G401 (cell line): ENCODE data around the gene C19orf85. TPM values are rescaled to one million over a fixed set of nuclear protein-coding genes. Genes with fewer than 3 reads are reported as not detected.
A peak's percentile ranks its signal among the peaks of the same experiment; 100 is the strongest.
"Not testable (repeated sequence)": the region's sequence is repeated elsewhere in the genome, so short reads cannot be mapped to it uniquely, and the experiment has no call there.

Experiments
- DNase-seq: peaks from one replicate; pipeline ENCODE4 v3.0.0-alpha.2; 2015; ENCODE audit warnings: low spot score
- in situ Hi-C: cut with HindIII; loops from 2 replicates; pipeline ENCODE4 v1.10.0; 2016; ENCODE audit warnings: low sequenced_read_pairs, mixed read lengths
- total RNA-seq: library from RNA; depleted of rRNA; stranded (reverse); fragments of >200 nt; shearing (Covaris generic); gene quantifications from 2 replicates; pipeline ENCODE4 v1.2.3, GENCODE V29; 2014; rRNA removed

Gene C19orf85
- total RNA-seq, result not detected in 2 replicates

DNA sequence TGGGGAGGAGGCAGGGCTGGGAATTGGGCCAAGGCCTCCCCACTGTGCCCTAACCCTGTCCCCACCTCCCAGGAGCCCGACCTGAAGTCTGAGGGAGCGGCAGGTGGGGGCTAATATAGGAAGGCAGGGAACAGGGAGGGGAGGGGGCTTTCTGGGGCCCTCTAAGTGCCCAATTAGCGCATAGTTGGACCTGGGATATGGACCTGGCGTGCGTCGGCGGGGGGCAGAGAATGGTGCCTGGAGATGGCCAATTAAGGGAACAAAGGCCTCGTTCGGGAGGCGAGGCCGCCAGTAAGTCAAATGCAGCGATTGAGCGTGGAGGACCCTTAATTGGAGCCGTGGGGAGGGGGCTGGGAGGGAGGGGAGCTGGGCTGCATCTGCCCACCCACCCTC, at the start of gene C19orf85:
Gene C19orf85 (minus strand): TSS at position 90 of the 393 bp plus-strand sequence. CDS start 197 bp downstream, outside the sequence.
- no peak for DNase-seq

DNA sequence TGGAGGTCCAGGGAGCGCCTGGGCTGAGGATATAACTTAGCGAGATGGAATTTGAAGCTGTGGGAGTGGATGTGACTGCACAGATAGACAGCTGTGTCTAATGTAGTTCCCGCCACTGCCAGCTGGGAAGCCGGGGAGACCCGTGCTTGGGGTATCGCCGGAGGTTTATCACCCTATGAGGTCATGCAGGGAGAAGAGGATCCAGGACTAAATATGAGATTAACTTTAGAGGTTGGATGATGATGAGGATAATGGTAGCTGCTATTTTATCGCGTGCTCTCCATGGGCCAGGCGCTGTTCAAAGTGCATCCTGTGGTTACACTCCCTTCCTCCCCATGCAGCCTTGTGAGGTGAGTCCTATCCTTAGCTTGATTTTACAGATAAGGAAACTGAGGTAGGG, 43.6 kb upstream of the C19orf85 start:
- DNase-seq, result no peak
- in situ Hi-C loops, result no loop called here

More for the DNA sequence above, at the start of gene C19orf85:
- in situ Hi-C loops, result no loop called here

DNA sequence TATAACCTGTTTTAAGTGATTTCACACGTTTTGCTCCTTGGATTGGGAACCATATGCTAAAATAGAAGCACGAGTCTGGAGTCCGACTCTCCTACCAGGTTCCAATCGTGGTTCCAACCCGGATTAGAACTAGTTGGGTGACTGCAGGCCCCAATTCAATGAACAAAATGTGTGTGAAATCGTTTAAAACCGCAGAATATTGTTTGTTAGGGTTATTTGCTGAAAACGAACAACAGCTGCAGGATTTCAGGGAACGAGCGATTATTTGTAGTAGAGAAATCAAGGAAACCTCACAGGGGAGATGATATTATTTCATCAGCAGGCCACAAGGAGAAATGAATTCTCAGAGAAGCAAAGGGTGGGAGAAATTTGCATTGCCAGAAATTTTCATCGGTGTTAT, 40.4 kb upstream of the C19orf85 start:
- in situ Hi-C loops, result no loop called here
- DNase-seq, result no peak

DNA sequence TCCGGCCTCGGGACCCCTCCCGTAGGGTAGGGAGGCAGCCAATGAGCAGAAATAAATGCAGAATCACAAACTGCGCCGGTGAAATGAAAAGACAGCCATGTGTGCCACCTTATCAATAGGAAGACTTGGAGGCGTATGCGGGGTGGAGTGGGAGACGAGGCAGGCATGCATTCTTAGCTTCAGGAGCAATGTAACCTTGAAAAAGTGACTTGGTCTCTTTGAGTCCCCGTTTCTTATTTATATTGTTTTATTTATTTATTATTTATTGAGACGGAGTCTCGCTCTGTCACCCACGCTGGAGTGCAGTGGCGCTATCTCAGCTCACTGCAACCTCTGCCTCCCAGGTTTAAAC, 39.7 kb upstream of the C19orf85 start:
- in situ Hi-C loops, result no loop called here
- no peak for DNase-seq

DNA sequence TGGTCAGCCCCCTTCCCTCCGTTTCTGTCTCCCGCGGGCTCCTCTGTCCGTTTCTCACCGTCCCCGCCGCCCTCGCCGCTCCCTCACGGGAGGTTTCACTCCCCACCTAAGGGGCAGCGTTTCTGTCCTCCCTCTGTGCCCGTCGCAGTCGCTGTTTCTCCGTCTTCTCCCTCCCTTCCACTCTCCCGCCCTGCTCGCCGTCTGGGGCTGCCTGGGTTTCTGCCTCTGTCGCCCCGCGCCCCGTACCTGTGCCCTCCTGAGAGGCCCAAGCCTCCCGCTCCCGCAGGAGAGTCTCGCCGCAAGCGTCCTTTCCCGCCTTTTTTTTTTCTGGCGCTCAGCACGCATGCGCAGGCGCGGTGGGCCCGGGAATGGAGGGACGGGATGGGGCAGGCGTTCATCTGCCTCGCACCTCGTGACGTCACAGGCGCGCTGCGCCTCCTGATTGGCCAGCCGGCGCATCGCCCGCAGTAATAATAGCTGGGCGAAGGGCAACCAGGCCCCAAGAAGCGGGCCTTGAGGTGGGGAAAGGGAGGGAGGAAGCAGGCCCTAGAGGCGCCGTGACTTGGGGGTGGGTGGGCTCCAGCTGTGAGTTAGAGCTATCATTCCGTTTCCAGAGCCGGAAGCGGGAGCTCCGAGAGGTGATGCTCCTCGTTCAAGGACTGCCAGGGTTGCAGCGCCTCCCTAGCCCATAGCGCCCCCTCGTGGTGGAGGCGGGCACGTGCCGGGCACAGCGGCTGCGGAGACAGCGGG, 39.1 kb upstream of the C19orf85 start:
- peak; percentile 94 for DNase-seq
- in situ Hi-C loops, result no loop called here

DNA sequence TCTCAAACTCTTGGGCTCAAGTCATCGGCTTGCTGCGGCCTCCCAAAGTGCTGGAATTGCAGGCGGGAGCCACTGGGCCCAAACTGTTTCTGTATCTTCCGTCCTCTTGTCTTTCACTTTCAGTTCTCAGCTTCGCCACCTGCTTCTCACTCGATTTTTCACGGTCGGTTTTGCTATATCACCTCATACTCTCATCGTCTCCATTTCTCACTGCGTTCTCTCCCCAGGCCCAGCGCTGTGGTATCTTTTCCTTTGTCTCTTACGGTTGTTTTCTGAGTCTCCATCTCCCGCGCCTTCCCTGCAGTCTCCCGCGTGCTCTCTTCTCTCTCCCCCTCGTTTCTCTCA, 38.6 kb upstream of the C19orf85 start:
- in situ Hi-C loops, result no loop called here
- DNase-seq, result no peak

DNA sequence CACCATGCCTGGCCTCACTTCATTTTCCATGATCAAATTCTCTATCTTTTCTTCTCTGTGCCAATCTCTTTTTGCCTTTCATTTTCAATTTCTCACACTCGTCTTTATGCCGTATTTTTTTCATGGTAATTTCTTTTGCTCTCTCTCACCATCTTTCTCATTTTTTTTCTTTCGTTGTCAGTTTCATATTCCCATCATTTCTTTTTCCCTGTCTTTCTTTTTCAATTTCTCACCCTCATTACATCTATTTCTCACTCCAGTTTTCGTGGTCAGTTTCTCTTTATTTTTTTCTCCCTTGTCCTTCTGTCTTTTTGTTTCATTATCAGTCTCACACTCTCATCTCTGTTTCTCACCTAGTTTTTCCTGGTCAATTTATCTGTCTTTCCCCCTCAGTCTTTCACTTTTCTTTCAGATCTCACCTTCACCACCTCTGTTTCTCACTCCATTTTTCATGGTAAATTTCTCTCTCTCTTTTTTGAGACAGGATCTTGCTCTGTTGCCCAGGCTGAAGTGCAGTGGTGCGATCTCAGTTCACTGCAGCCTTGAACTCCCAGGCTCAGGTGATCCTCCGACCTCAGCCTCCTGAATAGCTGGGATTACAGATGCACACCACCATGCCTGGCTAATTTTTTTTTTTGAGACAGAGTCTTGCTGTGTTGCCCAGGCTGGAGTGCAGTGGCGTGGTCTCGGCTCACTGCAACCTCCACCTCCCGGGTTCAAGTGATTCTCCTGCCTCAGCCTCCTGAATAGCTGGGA, 37.8 kb upstream of the C19orf85 start:
- in situ Hi-C loops, result no loop called here
- no peak for DNase-seq

DNA sequence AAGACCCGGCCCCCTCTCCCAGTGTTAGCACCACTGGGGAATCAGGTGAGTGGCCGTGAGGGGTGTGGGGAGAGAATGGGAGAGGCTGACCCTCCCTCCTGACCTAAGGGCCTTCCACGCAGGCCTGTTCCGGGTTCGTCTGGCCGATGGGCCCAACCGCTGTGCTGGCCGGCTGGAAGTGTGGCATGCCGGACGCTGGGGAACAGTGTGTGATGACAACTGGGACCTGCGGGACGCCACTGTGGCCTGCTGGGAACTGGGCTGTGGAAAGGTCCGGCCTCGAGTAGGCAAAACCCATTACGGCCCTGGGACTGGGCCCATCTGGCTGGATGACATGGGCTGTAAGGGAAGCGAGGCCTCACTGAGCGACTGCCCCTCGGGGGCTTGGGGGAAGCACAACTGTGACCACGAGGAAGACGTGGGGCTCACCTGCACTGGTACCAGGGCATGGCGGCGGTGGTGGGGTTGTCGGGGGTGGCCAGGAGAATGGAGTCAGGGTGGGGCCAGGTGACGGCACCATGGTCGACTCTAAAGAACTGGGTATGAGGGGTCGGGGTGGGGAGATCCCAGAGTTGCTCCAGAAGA, 35.9 kb upstream of the C19orf85 start:
- no peak for DNase-seq
- in situ Hi-C loops, result no loop called here

DNA sequence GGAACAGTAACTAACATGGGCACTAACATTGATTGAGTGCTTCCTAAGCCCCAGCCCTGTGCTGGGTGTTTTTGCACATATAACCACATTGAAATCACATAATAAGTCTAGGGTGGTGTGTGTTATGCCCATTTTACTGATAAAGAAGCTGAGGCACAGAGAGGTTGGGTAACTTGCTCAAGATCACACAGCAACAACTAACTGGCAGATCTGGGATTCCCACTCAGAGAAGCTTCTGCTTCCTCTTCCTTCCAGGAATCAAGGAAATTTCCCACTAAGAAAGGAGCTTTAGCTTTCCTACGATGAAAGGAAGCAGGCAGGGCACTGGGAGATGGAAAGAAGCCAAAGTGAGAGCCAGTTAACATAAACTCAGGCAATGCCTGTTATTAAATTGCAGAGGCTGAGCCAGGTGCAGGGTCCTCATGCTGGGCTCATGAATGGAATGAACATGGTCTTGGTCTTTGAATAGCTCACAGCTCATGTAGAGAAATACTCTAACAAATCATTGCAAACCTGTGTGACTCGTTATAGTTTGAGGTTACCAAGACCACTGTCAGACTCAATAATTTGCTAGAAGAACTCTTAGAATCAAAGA, 33.8 kb upstream of the C19orf85 start:
- in situ Hi-C loops, result no loop called here
- no peak for DNase-seq

DNA sequence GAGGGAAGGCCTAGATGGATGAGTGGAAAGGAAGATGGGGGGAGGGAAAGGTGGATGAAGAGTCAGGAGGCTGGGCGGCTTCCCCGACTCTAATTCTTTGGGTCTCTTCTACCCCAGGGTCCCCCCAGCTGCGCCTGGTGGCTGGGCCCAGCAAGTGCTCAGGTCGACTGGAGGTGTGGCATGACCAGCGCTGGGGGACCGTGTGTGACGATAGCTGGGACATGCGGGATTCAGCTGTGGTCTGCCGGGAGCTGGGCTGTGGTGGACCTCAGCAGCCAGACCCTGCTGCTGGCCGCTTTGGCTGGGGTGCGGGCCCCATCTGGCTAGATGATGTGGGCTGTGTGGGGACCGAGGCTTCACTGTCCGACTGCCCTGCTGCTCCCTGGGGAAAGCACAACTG, 33.2 kb upstream of the C19orf85 start:
- DNase-seq, result no peak
- in situ Hi-C loops, result no loop called here

DNA sequence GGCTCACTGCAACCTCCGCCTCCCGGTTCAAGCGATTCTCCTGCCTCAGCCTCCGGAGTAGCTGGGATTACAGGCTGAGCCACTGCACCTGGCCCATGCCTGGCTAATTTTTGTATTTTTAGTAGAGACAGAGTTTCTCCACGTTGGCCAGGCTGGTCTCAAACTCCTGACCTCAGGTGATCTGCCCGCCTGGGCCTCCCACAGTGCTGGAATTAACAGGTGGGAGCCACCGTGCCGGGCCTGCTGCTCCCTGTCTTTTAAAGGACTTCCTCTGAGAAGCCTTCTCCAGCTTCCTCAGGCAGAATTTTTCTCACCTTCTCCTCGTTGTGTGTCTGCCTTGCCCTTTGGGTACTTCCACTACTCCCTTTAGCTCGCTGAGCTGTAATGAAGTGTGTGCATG, 32.3 kb upstream of the C19orf85 start:
- DNase-seq, in situ Hi-C loops: not testable (repeated sequence)

DNA sequence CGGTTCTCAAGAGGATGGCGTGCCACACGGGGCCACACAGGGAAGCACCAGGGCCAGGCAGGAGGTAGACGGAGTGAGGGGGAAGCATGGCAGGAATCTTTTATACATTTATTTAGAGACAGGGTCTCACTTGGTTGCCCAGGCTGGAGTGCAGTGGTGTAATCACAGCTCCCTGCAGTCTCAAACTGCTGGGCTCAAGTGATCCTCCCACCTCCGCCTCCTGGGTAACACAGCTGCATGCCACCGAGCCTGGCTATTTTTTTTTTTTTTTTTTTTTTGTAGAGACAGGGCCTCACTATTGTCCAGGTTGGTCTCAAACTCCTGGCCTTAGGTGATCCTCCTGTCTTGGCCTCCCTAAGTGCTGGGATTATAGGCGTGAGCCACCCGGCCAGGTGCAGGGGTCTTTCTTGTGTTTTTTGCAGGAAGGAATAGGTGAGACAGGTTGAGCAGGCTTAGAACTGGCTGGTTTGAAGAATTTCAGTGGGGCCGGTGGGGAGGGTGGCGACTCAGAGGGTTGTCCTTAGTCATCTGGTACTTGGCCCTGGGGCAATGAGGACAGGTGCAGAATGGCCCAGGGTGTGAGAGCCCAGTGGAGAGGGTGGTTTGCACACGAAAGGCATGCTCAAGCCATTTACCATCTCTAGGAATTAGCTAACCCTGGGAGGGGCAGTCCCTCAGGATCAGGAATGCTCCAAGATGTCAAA, 31.2 kb upstream of the C19orf85 start:
- no peak for DNase-seq
- in situ Hi-C loops, result no loop called here

DNA sequence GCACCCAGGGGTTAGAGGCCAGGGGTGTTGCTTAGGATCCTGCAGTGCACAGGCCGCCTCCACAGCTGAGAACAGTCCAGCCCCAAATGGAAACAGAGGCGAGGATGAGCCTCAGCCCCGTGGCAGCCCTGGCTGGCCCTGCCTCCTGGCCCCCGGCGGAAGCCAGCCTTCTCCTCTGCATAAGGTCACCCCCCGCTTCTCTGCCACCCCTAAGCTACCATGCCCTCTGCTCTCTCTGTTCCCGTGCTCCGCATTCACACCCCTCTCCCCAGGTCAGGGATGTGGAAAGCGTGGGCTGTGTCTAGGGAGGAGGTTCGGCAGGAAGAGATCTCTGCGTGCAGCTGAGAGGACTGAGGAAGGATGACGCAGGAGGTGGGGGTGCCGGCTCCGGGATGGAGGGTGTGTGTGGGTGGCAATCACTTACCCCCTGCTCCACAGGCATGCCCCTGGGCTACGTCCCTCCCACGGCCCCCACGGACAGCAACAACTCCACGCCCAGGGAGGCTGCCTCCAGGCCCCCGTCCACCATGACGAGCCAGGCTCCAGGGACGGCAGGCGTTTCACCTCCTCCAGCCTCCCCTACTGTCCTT, 29.7 kb upstream of the C19orf85 start:
- in situ Hi-C loops, result no loop called here
- DNase-seq, result no peak

DNA sequence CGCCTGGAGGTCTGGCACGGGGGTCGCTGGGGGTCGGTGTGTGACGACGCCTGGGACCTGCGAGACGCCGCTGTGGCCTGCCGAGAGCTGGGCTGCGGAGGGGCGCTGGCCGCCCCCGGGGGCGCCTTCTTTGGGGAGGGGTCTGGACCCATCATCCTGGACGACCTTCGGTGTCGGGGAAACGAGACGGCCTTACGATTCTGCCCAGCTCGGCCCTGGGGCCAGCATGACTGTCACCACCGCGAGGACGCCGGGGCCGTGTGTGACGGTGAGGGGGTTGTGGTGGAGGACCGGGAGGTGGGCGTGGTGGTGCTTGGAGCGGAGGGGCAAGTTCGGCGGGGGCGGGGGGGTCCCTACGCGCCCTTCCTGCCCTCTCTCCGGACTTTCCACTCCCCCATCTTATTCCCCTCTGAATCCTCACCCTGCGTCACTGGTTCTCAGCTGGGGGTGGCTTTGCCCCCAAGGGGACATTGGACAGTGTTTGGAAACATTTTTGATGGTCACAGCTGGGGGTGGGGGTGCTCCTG, 29.2 kb upstream of the C19orf85 start:
- in situ Hi-C loops, result no loop called here

DNA sequence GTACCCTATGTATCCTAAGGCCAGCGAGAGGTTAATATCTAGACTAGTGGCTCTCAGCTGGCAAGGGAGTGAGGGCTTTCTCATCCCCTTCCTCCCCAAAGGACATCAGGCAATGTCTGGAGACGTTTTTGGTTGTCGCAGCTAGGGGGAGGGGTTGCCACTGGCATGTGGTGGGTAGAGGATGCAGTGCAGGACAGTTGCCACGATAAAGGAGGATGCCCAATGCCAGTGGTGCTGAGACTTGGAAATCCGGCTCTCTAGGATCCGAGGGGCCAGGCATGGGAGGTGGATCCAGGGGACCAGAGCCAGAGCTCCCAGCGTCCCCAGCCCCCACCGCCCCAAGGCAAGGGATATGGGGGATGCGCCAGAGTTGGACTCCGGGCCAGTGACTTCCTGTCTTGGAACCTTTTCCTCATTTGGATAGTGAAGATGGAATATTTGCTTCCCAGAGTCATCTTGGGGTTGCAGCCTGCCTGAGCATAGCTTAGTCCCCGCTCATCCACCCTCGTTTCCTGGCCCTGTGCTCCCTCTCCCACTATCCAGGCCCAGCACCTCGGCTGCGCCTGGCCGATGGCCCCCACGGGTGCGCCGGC, 28.6 kb upstream of the C19orf85 start:
- DNase-seq, result no peak
- in situ Hi-C loops, result no loop called here

More for the DNA sequence above, 29.2 kb upstream of the C19orf85 start:
- DNase-seq, result no peak

DNA sequence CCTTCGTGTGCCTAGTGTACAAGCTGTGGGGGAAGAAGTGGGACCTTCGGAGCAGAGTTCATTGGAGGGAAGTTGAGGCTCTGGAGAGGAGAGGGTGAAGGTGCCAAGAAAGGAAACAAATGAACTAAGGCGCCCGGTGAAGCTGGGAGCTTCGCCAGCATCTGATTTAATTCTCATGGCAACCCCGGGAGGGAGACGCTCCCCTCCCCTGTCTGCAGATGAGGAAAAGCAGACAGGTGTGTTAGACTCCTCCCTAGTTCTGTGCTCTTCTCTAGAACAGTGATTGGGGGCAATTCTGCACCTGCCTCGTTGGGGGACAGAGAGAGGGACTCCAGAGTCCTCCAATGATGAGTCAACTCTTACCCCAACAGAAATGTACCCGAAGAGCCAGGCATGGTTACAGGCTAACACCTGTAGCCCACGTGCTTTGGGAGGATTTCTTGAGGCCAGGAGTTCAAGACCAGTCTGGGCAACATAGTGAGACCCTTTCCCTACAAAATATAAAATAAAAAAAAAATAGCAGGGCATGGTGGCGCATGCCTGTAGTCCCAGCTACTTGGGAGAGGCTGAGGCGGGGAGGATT, 27.9 kb upstream of the C19orf85 start:
- DNase-seq, result no peak
- in situ Hi-C loops, result no loop called here

DNA sequence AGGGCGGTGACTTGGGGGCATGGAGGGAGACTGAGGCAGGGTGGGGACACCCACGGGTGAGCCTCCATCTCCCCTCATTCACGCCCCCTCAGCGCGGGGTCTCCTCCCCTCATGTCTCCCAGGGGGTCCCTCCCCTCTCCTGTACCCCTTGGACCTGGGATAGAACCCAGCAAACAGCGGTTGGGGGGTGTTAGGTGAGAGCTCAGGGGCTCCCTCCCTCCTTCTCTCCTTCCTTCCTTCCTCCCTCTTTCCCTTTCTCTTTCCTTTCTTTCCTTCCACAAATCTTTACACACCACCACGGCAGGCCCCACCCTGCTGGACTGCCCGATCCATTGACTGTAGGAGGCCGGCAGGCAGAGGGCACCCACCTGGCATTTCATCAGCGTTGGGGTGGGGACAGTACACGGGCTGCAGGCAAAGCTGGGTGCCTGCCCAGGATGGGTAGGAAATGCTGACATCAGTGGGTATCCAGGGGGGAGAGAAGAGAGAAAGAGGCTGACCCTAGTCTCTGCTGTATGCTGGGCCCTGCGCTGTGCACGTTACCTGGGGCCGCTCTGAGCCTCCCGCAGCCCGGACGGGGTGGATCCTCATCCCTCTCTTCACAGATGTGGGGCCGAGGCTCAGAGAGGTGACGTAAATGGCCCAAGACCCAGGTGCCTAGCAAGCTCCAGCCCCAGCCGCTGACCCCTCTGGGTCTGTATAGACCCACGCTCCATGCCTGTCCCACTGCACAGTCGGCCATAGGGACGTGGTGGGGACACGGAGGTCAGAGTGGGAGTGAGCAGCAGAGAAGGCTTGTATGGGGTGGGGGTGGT, 27.2 kb upstream of the C19orf85 start:
- in situ Hi-C loops, result no loop called here
- no peak for DNase-seq
